H1 (cell line): ENCODE measurements around the gene PRTG. TPM values are rescaled to one million over a fixed set of nuclear protein-coding genes. Genes with fewer than 3 reads are reported as not detected.

ENCODE experiments used
- CTCF ChIA-PET: fragments of 300-600 bp; sonication (Branson Sonifier 250); formaldehyde crosslinking; loops from one replicate; lab custom pipeline; 2021; ENCODE audit not compliant: partially characterized antibody; lab: Charles Lee
- POLR2A ChIA-PET: fragments of 300-600 bp; sonication (Branson Sonifier 250); formaldehyde crosslinking; loops from one replicate; lab custom pipeline; 2021; ENCODE audit warnings: inconsistent platforms; ENCODE audit not compliant: partially characterized antibody; lab: Charles Lee
- DNase-seq, 2 experiments: peaks; one replicate each; pipeline versions ENCODE4 v3.0.0 to v3.0.0-alpha.2; 2010 to 2022; ENCODE audit warnings: low spot score in 2 of 2, low read depth in 1 of 2, mixed read lengths in 1 of 2
- FAIRE-seq: peaks from 2 replicates; lab custom pipeline; 2011; peaks lifted over from hg19 to GRCh38; lab: Jason Lieb, UNC
- H2AFZ ChIP-seq: 2 replicates; pipeline ENCODE4 v1.8.1; 2012; ENCODE audit warnings: low read length, inconsistent platforms
- H2AK5ac ChIP-seq: 2 replicates; pipeline ENCODE4 v1.6.1; 2013; ENCODE audit warnings: low read depth, low read length
- H2BK120ac ChIP-seq: replicated peaks from 2 replicates; pipeline ENCODE3; 2013; ENCODE audit warnings: low read depth, low read length, inconsistent platforms
- H2BK12ac ChIP-seq: 2 replicates; pipeline ENCODE4 v1.6.1; 2013; ENCODE audit warnings: low read depth, low read length
- H2BK15ac ChIP-seq: 2 replicates; pipeline ENCODE4 v1.6.1; 2013; ENCODE audit warnings: low read length
- H2BK20ac ChIP-seq: 2 replicates; pipeline ENCODE4 v1.6.1; 2013; ENCODE audit warnings: low read length
- H2BK5ac ChIP-seq: 2 replicates; pipeline ENCODE4 v1.6.1; 2013; ENCODE audit warnings: low read depth, low read length
- H3K14ac ChIP-seq: 2 replicates; pipeline ENCODE4 v1.6.1; 2013; ENCODE audit warnings: inconsistent platforms; ENCODE audit not compliant: insufficient read length
- H3K18ac ChIP-seq: 2 replicates; pipeline ENCODE4 v1.6.1; 2013; ENCODE audit warnings: low read length; ENCODE audit errors: extremely low read depth
- H3K23ac ChIP-seq: 2 replicates; pipeline ENCODE4 v1.6.1; 2013; ENCODE audit warnings: inconsistent platforms; ENCODE audit not compliant: insufficient read length
- H3K23me2 ChIP-seq: 2 replicates; pipeline ENCODE4 v1.6.1; 2013; ENCODE audit warnings: low read depth, low read length
- H3K27ac ChIP-seq: 2 replicates; pipeline ENCODE4 v1.6.1; 2011; ENCODE audit warnings: low read depth, low read length, inconsistent platforms
- H3K27me3 ChIP-seq, 4 experiments: replicated peaks in 1 of 4; 1 replicate in 1 of 4; 2 replicates in 3 of 4; pipeline versions ENCODE4 v1.6.1 to v1.8.1; 2011 to 2013; ENCODE audit warnings: low read length in 3 of 4, mild to moderate bottlenecking in 3 of 4, inconsistent platforms in 2 of 4, mixed read lengths in 2 of 4, moderate library complexity in 1 of 4; ENCODE audit not compliant: control insufficient read depth in 3 of 4, insufficient read depth in 3 of 4; ENCODE audit errors: extremely low read depth in 1 of 4
- H3K36me3 ChIP-seq, 4 experiments: 2 replicates each; pipeline versions ENCODE4 v1.6.1 to v1.8.1; 2011 to 2013; ENCODE audit warnings: mild to moderate bottlenecking in 4 of 4, low read length in 3 of 4, moderate library complexity in 2 of 4, control low read depth in 1 of 4, inconsistent platforms in 1 of 4; ENCODE audit not compliant: insufficient read depth in 4 of 4, control insufficient read depth in 2 of 4
- H3K4ac ChIP-seq: replicated peaks from 2 replicates; pipeline ENCODE3; 2013; ENCODE audit warnings: low read length, low read depth, mixed read lengths, inconsistent platforms; ENCODE audit not compliant: insufficient read length
- H3K4me1 ChIP-seq, 4 experiments: replicated peaks in 1 of 4; 1 replicate in 1 of 4; 2 replicates in 3 of 4; pipeline versions ENCODE4 v1.6.1 to v1.8.1; 2011 to 2013; ENCODE audit warnings: low read length in 3 of 4, inconsistent platforms in 2 of 4, mixed read lengths in 1 of 4; ENCODE audit not compliant: insufficient read depth in 4 of 4, control insufficient read depth in 3 of 4
- H3K4me2 ChIP-seq, 2 experiments: 2 replicates each; pipeline versions ENCODE4 v1.6.1 to v1.8.1; 2011 to 2013; ENCODE audit warnings: low read depth in 2 of 2, low read length in 2 of 2, control low read depth in 1 of 2, inconsistent platforms in 1 of 2, mild to moderate bottlenecking in 1 of 2; ENCODE audit not compliant: insufficient read depth in 1 of 2
- H3K4me3 ChIP-seq, 4 experiments: fragments of 200-600, 300-600 bp in 1 of 4; sonication (generic), shearing (Covaris generic), sonication (Bioruptor Twin) in 1 of 4; 2 replicates each; pipeline versions ENCODE4 v1.5.1 to v1.8.1; 2011 to 2016; ENCODE audit warnings: low read length in 4 of 4, low read depth in 3 of 4, control low read depth in 2 of 4, inconsistent platforms in 2 of 4, mild to moderate bottlenecking in 2 of 4, mixed read lengths in 1 of 4, moderate library complexity in 1 of 4; ENCODE audit not compliant: insufficient read depth in 2 of 4; ENCODE audit errors: extremely low read depth in 1 of 4
- H3K56ac ChIP-seq: replicated peaks from 2 replicates; pipeline ENCODE3; 2013; ENCODE audit warnings: low read depth, mild to moderate bottlenecking, mixed read lengths, low read length, inconsistent platforms; ENCODE audit not compliant: insufficient read length
- H3K79me1 ChIP-seq: 2 replicates; pipeline ENCODE4 v1.6.1; 2013; ENCODE audit warnings: low read depth, low read length, control low read depth
- H3K79me2 ChIP-seq, 2 experiments: 2 replicates each; pipeline versions ENCODE4 v1.6.1 to v1.8.1; 2012 to 2013; ENCODE audit warnings: low read length in 2 of 2, mild to moderate bottlenecking in 2 of 2, inconsistent platforms in 1 of 2; ENCODE audit not compliant: insufficient read depth in 2 of 2, control insufficient read depth in 1 of 2
- H3K9ac ChIP-seq, 4 experiments: replicated peaks in 1 of 4; 1 replicate in 1 of 4; 2 replicates in 3 of 4; pipeline versions ENCODE4 v1.6.1 to v1.8.1; 2011 to 2013; ENCODE audit warnings: low read depth in 3 of 4, low read length in 3 of 4, control low read depth in 2 of 4, mild to moderate bottlenecking in 2 of 4, moderate library complexity in 2 of 4, inconsistent platforms in 1 of 4; ENCODE audit errors: extremely low read depth in 1 of 4
- H3K9me3 ChIP-seq, 2 experiments: 2 replicates each; pipeline versions ENCODE4 v1.6.1 to v1.8.1; 2012 to 2013; ENCODE audit warnings: mild to moderate bottlenecking in 2 of 2, moderate library complexity in 2 of 2, control low read depth in 1 of 2, inconsistent platforms in 1 of 2, low read depth in 1 of 2, low read length in 1 of 2, mixed read lengths in 1 of 2; ENCODE audit not compliant: insufficient read depth in 2 of 2
- H4K20me1 ChIP-seq, 2 experiments: replicated peaks in 1 of 2; 2 replicates each; pipeline versions ENCODE3 to v1.8.1; 2011 to 2013; ENCODE audit warnings: inconsistent platforms in 2 of 2, low read length in 2 of 2, mild to moderate bottlenecking in 1 of 2; ENCODE audit not compliant: insufficient read depth in 2 of 2, control insufficient read depth in 1 of 2
- H4K5ac ChIP-seq: 2 replicates; pipeline ENCODE4 v1.6.1; 2013; ENCODE audit warnings: low read length, low read depth, mixed read lengths, inconsistent platforms; ENCODE audit not compliant: insufficient read length
- H4K8ac ChIP-seq: 2 replicates; pipeline ENCODE4 v1.8.0; 2013; ENCODE audit warnings: mild to moderate bottlenecking, moderate library complexity, low read length, inconsistent platforms; ENCODE audit not compliant: insufficient read depth; ENCODE audit errors: extremely low read depth
- H4K91ac ChIP-seq: replicated peaks from 2 replicates; pipeline ENCODE3; 2013; ENCODE audit warnings: low read length, mixed read lengths, inconsistent platforms; ENCODE audit not compliant: insufficient read length
- KDM1A ChIP-seq: fragments of 200-600, 300-600 bp; sonication (generic); IDR thresholded peaks from 2 replicates; pipeline ENCODE4 v1.7.1; 2016; ENCODE audit warnings: mild to moderate bottlenecking, low read length, borderline replicate concordance
- NRF1 ChIP-seq: IDR thresholded peaks from 2 replicates; pipeline ENCODE4 v1.6.1; 2011; ENCODE audit warnings: mild to moderate bottlenecking, low read depth, low read length, improper control_type of control experiment
- TCF12 ChIP-seq: IDR thresholded peaks from 2 replicates; pipeline ENCODE4 v1.6.1; 2011; ENCODE audit warnings: low read depth, mild to moderate bottlenecking, low read length
- WGBS, 2 experiments: shearing (Covaris generic) in 1 of 2; methylation state at CpG; one replicate each; pipeline versions ENCODE4 v1.1.6 to v1.1.7; 2013 to 2015; ENCODE audit warnings: low lambda C conversion rate in 2 of 2, mixed read lengths in 2 of 2, inconsistent platforms in 1 of 2, low coverage in 1 of 2, missing lambda C conversion rate in 1 of 2; ENCODE audit not compliant: insufficient replicate concordance in 2 of 2, insufficient coverage in 1 of 2, insufficient read length in 1 of 2; ENCODE audit errors: extremely low coverage in 1 of 2, missing lambda C conversion rate in 1 of 2; 5-methylcytosine and 5-hydroxymethylcytosine counted together
- polyA plus RNA-seq, 7 experiments: library from polyadenylated mRNA; depleted of rRNA in 3 of 7; stranded (reverse) in 5 of 7; unstranded in 2 of 7; fragments of >200 nt in 5 of 7; fragments of 200-250 nt in 2 of 7; gene quantifications; 1 replicate in 5 of 7; 2 replicates in 1 of 7; 4 replicates in 1 of 7; pipeline versions ENCODE4 v1.2.1 to v1.2.3, GENCODE V29; 2011 to 2013; ENCODE audit warnings: missing spikeins in 2 of 7, mixed read lengths in 2 of 7
- total RNA-seq: library from RNA; stranded (reverse); fragmentation: NEBNext Ultra II Directional; extraction: Animal tissue kit (Norgen Biotek cat#: 25700); gene quantifications from 2 replicates; pipeline ENCODE4 v1.2.1, GENCODE V29; 2021

Gene PRTG
- total and polyA plus RNA-seq, 2 of the 8 experiments (the other 6 are each of a cell fraction or from before 2014, with no cell fraction given): 3.1 to 3.2 TPM

- no peak overlapping the region for H3K4me2 ChIP-seq
- no peaks in the 10 kb centered on the region for H3K4me1 ChIP-seq
- H3K23me2 ChIP-seq: no peaks in the 10 kb centered on the region
- no peak overlapping the region for H3K56ac ChIP-seq
- H3K9ac ChIP-seq: no peak overlapping the region
- H3K18ac ChIP-seq: no peak overlapping the region
- H3K4ac ChIP-seq: no peak overlapping the region
- no peak overlapping the region for H2AK5ac ChIP-seq
- 84% methylated on average over 2 of the region's 2 CpGs; no CpG with 5 or more reads in 1 of the 2 experiments for WGBS, 2 experiments
- H3K79me1 ChIP-seq: no peaks in the 10 kb centered on the region
- no peak overlapping the region for H2BK120ac ChIP-seq
- H3K9me3 ChIP-seq: no peaks in the 10 kb centered on the region
- no peaks in the 10 kb centered on the region for H4K20me1 ChIP-seq
- no peak overlapping the region for H3K14ac ChIP-seq
- POLR2A ChIA-PET: no interaction called here
- DNase-seq: no peak
- H4K91ac ChIP-seq: no peak overlapping the region
- no peak for FAIRE-seq
- no peak overlapping the region for H2BK12ac ChIP-seq
- H3K4me3 ChIP-seq: no peak overlapping the region
- CTCF ChIA-PET: no interaction called here
- no peak overlapping the region for H2BK15ac ChIP-seq
- H3K27ac ChIP-seq: no peak overlapping the region
- H2AFZ ChIP-seq: no peak overlapping the region
- H2BK5ac ChIP-seq: no peak overlapping the region
- 0 out of 2 replicates have a peak, but pooled peaks have one; percentile 45 for TF ChIP-seq KDM1A
- no peak for TF ChIP-seq NRF1
- TF ChIP-seq TCF12: no peak
- no peaks in the 10 kb centered on the region for H3K79me2 ChIP-seq
- H4K8ac ChIP-seq: no peak overlapping the region
- no peaks in the 10 kb centered on the region for H3K36me3 ChIP-seq
- no peaks in the 10 kb centered on the region for H3K27me3 ChIP-seq
- no peak overlapping the region for H2BK20ac ChIP-seq
- H3K23ac ChIP-seq: no peak overlapping the region
- no peak overlapping the region for H4K5ac ChIP-seq
These were observed 110.5 kb downstream of the PRTG start for GRCh38 chr15:55632434-55632833.
